Stomach (tissue), 4 donors: ENCODE measurements around the gene PLXNB2.

Experiments
- EP300 ChIP-seq: sonication (generic); formaldehyde crosslinking; IDR thresholded peaks from one replicate; pipeline ENCODE4 v1.6.1; 2017; ENCODE audit warnings: antibody characterized with exemption
- POLR2A ChIP-seq, 4 donors: fragments of 450-650 bp; IDR thresholded peaks; one replicate each; pipeline ENCODE4 v1.6.1; 2016; ENCODE audit warnings: antibody characterized with exemption in 4 of 4, control low read depth in 2 of 4, mild to moderate bottlenecking in 1 of 4, moderate library complexity in 1 of 4
- POLR2AphosphoS5 ChIP-seq, 3 donors: sonication (generic); formaldehyde crosslinking; IDR thresholded peaks; one replicate each; pipeline ENCODE4 v1.6.1; 2016; ENCODE audit warnings: antibody characterized with exemption in 3 of 3
- TF ChIP-seq, protein P1 (sequence below), 7 experiments: fragments of 450-650 bp in 4 of 7; fragments of 200-600 bp in 3 of 7; sonication (generic) in 3 of 7; IDR thresholded peaks; one replicate each; pipeline ENCODE4 v1.5.1; 2016 to 2019; ENCODE audit warnings: antibody characterized with exemption in 7 of 7, control low read depth in 2 of 7, mild to moderate bottlenecking in 1 of 7

DNA sequence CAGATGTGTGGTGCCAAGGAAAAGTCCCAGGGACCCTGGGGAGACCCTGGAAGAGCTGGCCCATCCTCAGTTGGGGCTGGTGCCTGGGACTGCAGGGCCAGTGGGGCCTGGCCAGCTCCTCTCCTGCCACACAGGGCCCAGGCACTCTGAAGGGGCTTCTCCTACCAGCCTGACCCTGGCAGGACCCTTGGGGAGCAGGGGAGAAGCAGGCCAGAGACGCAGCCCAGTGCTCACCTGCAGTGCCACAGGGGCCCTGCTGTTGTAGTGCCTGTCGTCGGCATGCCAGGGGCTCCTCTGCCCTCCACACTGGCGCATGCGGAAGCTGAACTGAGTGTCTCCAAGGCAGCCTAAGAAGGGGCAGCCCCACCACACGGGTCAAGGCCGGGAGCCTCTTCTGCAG, 10.2 kb upstream of the PLXNB2 start:
- no peak for TF ChIP-seq POLR2A (IDR thresholded peaks at IDR 0.05)
- TF ChIP-seq, protein P1, sequence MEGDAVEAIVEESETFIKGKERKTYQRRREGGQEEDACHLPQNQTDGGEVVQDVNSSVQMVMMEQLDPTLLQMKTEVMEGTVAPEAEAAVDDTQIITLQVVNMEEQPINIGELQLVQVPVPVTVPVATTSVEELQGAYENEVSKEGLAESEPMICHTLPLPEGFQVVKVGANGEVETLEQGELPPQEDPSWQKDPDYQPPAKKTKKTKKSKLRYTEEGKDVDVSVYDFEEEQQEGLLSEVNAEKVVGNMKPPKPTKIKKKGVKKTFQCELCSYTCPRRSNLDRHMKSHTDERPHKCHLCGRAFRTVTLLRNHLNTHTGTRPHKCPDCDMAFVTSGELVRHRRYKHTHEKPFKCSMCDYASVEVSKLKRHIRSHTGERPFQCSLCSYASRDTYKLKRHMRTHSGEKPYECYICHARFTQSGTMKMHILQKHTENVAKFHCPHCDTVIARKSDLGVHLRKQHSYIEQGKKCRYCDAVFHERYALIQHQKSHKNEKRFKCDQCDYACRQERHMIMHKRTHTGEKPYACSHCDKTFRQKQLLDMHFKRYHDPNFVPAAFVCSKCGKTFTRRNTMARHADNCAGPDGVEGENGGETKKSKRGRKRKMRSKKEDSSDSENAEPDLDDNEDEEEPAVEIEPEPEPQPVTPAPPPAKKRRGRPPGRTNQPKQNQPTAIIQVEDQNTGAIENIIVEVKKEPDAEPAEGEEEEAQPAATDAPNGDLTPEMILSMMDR (IDR thresholded peaks at IDR 0.05): no peak
- TF ChIP-seq POLR2AphosphoS5 (IDR thresholded peaks at IDR 0.05): no peak
- TF ChIP-seq EP300: no peak
